ENCODE data around the gene CHIT1. TPM values are rescaled to one million over a fixed set of nuclear protein-coding genes. Genes with fewer than 3 reads are reported as not detected.

The CHIT1 gene
- total and polyA plus RNA-seq, 2 experiments from 2014 or later, result 0.07 to 0.47 TPM

DNA sequence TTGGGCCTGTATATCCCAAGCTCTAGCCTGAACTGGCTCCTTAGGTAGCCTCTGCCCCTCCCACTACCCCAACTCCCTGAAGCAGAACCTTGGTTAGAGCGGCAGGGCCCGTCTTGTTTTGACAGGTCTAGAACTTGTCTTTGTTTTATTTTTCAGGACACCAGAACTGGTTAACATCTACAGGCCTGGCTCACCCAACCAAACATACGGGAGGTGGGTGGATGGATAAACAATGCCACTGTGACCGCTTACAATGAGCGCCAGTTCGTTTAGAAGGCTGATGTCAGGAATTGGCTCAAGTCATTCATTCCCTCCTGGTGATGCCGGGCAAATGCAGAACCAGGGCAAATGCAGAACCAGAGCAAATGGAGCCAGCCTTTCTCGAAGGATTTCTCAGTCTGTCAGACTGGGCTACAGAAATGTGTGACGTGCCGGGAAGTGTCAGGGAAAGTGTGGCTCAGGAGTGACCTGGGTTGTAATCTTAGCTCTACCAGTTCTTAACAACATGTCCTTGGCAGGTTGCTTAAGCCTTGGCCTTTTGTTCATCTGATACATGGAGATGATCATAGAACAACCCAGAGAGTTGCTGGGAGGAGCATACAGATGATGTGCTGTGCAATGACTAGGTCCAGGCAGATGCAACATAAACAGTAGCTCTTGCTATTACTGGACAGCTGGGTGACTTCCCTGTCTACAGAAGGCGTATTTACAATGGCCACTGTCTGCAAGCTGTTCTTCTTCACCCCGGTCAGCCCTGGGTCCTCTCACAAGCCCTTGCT, 45.3 kb upstream of the CHIT1 start:
- Histone ChIP-seq H3K27me3 (ENCODE audit: insufficient read depth) (peaks cover 29% of the 10 kb centered on the region), H3K27ac (ENCODE audit: low read depth) (no peak overlapping the region), H3F3A (replicated peaks; ENCODE audit: low read depth) (no peaks in the 10 kb centered on the region), H4K20me1 (replicated peaks; ENCODE audit: insufficient read depth) (no peaks in the 10 kb centered on the region), H3K4me2 (peak overlapping the region; percentile 92; the same call in 1 of the 2 replicates), H3K79me2 (replicated peaks; ENCODE audit: insufficient read depth) (no peaks in the 10 kb centered on the region), H3K36me3 (ENCODE audit: insufficient read depth) (no peaks in the 10 kb centered on the region), H2AFZ (no peak overlapping the region), H3K4me1 (ENCODE audit: insufficient read depth) (peaks cover 15% of the 10 kb centered on the region; the same call in 1 of the 2 replicates), H3K9me2 (ENCODE audit: insufficient read depth) (no peaks in the 10 kb centered on the region), H3K4me3 (no peak overlapping the region)
- no peak overlapping the region for H3K4me3 Mint-ChIP-seq
- H3K27me3 Mint-ChIP-seq (ENCODE audit: insufficient read depth, low read depth, poor library complexity), result peaks cover 37% of the 10 kb centered on the region
- H3K27ac Mint-ChIP-seq, result no peak overlapping the region
- H3K4me1 Mint-ChIP-seq, result peaks cover 20% of the 10 kb centered on the region
- no peaks in the 10 kb centered on the region for H3K9me3 Mint-ChIP-seq
- no peaks in the 10 kb centered on the region for H3K36me3 Mint-ChIP-seq (ENCODE audit: low read depth)
- DNase-seq (ENCODE audit: low spot score) (no peak), ATAC-seq (no peak)
- TF ChIP-seq, protein P1, sequence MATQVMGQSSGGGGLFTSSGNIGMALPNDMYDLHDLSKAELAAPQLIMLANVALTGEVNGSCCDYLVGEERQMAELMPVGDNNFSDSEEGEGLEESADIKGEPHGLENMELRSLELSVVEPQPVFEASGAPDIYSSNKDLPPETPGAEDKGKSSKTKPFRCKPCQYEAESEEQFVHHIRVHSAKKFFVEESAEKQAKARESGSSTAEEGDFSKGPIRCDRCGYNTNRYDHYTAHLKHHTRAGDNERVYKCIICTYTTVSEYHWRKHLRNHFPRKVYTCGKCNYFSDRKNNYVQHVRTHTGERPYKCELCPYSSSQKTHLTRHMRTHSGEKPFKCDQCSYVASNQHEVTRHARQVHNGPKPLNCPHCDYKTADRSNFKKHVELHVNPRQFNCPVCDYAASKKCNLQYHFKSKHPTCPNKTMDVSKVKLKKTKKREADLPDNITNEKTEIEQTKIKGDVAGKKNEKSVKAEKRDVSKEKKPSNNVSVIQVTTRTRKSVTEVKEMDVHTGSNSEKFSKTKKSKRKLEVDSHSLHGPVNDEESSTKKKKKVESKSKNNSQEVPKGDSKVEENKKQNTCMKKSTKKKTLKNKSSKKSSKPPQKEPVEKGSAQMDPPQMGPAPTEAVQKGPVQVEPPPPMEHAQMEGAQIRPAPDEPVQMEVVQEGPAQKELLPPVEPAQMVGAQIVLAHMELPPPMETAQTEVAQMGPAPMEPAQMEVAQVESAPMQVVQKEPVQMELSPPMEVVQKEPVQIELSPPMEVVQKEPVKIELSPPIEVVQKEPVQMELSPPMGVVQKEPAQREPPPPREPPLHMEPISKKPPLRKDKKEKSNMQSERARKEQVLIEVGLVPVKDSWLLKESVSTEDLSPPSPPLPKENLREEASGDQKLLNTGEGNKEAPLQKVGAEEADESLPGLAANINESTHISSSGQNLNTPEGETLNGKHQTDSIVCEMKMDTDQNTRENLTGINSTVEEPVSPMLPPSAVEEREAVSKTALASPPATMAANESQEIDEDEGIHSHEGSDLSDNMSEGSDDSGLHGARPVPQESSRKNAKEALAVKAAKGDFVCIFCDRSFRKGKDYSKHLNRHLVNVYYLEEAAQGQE (IDR thresholded peaks at IDR 0.05; ENCODE audit: unreplicated experiment), result no peak
- TF ChIP-seq CREB1 (CRISPR knock-in tag; IDR thresholded peaks at IDR 0.05; ENCODE audit: low read depth), result no peak
- no peak for TF ChIP-seq JUNB (IDR thresholded peaks at IDR 0.05; ENCODE audit: unreplicated experiment)
- TF ChIP-seq ZNF331 (CRISPR knock-in tag; IDR thresholded peaks at IDR 0.05; ENCODE audit: low read depth), result no peak
- TF ChIP-seq NANOG (IDR thresholded peaks at IDR 0.05; ENCODE audit: borderline replicate concordance), result no peak
- no peak for TF ChIP-seq EZH2 (IDR thresholded peaks at IDR 0.05; ENCODE audit: low read depth, unreplicated experiment)
- TF ChIP-seq EZH2phosphoT487 (IDR thresholded peaks at IDR 0.05; ENCODE audit: unreplicated experiment), result no peak
- TF ChIP-seq POLR2AphosphoS5 (IDR thresholded peaks at IDR 0.05; ENCODE audit: low read depth), result no peak
- TF ChIP-seq ZNF114 (CRISPR knock-in tag; IDR thresholded peaks at IDR 0.05), result no peak
- TF ChIP-seq, protein P2, sequence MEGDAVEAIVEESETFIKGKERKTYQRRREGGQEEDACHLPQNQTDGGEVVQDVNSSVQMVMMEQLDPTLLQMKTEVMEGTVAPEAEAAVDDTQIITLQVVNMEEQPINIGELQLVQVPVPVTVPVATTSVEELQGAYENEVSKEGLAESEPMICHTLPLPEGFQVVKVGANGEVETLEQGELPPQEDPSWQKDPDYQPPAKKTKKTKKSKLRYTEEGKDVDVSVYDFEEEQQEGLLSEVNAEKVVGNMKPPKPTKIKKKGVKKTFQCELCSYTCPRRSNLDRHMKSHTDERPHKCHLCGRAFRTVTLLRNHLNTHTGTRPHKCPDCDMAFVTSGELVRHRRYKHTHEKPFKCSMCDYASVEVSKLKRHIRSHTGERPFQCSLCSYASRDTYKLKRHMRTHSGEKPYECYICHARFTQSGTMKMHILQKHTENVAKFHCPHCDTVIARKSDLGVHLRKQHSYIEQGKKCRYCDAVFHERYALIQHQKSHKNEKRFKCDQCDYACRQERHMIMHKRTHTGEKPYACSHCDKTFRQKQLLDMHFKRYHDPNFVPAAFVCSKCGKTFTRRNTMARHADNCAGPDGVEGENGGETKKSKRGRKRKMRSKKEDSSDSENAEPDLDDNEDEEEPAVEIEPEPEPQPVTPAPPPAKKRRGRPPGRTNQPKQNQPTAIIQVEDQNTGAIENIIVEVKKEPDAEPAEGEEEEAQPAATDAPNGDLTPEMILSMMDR (conservative IDR thresholded peaks at IDR 0.05; ENCODE audit: low read depth in 2 of 2), result no peak
- TF ChIP-seq, protein P3, sequence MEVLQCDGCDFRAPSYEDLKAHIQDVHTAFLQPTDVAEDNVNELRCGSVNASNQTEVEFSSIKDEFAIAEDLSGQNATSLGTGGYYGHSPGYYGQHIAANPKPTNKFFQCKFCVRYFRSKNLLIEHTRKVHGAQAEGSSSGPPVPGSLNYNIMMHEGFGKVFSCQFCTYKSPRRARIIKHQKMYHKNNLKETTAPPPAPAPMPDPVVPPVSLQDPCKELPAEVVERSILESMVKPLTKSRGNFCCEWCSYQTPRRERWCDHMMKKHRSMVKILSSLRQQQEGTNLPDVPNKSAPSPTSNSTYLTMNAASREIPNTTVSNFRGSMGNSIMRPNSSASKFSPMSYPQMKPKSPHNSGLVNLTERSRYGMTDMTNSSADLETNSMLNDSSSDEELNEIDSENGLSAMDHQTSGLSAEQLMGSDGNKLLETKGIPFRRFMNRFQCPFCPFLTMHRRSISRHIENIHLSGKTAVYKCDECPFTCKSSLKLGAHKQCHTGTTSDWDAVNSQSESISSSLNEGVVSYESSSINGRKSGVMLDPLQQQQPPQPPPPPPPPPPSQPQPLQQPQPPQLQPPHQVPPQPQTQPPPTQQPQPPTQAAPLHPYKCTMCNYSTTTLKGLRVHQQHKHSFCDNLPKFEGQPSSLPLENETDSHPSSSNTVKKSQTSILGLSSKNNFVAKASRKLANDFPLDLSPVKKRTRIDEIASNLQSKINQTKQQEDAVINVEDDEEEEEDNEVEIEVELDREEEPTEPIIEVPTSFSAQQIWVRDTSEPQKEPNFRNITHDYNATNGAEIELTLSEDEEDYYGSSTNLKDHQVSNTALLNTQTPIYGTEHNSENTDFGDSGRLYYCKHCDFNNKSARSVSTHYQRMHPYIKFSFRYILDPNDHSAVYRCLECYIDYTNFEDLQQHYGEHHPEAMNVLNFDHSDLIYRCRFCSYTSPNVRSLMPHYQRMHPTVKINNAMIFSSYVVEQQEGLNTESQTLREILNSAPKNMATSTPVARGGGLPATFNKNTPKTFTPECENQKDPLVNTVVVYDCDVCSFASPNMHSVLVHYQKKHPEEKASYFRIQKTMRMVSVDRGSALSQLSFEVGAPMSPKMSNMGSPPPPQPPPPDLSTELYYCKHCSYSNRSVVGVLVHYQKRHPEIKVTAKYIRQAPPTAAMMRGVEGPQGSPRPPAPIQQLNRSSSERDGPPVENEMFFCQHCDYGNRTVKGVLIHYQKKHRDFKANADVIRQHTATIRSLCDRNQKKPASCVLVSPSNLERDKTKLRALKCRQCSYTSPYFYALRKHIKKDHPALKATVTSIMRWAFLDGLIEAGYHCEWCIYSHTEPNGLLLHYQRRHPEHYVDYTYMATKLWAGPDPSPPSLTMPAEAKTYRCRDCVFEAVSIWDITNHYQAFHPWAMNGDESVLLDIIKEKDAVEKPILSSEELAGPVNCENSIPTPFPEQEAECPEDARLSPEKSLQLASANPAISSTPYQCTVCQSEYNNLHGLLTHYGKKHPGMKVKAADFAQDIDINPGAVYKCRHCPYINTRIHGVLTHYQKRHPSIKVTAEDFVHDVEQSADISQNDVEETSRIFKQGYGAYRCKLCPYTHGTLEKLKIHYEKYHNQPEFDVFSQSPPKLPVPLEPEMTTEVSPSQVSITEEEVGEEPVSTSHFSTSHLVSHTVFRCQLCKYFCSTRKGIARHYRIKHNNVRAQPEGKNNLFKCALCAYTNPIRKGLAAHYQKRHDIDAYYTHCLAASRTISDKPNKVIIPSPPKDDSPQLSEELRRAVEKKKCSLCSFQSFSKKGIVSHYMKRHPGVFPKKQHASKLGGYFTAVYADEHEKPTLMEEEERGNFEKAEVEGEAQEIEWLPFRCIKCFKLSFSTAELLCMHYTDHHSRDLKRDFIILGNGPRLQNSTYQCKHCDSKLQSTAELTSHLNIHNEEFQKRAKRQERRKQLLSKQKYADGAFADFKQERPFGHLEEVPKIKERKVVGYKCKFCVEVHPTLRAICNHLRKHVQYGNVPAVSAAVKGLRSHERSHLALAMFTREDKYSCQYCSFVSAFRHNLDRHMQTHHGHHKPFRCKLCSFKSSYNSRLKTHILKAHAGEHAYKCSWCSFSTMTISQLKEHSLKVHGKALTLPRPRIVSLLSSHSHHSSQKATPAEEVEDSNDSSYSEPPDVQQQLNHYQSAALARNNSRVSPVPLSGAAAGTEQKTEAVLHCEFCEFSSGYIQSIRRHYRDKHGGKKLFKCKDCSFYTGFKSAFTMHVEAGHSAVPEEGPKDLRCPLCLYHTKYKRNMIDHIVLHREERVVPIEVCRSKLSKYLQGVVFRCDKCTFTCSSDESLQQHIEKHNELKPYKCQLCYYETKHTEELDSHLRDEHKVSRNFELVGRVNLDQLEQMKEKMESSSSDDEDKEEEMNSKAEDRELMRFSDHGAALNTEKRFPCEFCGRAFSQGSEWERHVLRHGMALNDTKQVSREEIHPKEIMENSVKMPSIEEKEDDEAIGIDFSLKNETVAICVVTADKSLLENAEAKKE (CRISPR knock-in tag; IDR thresholded peaks at IDR 0.05), result no peak
- TF ChIP-seq, protein P4, sequence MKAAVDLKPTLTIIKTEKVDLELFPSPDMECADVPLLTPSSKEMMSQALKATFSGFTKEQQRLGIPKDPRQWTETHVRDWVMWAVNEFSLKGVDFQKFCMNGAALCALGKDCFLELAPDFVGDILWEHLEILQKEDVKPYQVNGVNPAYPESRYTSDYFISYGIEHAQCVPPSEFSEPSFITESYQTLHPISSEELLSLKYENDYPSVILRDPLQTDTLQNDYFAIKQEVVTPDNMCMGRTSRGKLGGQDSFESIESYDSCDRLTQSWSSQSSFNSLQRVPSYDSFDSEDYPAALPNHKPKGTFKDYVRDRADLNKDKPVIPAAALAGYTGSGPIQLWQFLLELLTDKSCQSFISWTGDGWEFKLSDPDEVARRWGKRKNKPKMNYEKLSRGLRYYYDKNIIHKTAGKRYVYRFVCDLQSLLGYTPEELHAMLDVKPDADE (IDR thresholded peaks at IDR 0.05), result no peak
- no peak for TF ChIP-seq STAT1 (IDR thresholded peaks at IDR 0.05; ENCODE audit: unreplicated experiment)
